CD4-positive, alpha-beta T cell treated with Interleukin-2 at 100 ng/mL for 4 hours (primary cell): ENCODE results near the gene RPP38.

Source experiments
- DNase-seq: peaks from one replicate; pipeline ENCODE4 v3.0.0-alpha.2; 2020; ENCODE audit warnings: low spot score

The RPP38 gene

DNA sequence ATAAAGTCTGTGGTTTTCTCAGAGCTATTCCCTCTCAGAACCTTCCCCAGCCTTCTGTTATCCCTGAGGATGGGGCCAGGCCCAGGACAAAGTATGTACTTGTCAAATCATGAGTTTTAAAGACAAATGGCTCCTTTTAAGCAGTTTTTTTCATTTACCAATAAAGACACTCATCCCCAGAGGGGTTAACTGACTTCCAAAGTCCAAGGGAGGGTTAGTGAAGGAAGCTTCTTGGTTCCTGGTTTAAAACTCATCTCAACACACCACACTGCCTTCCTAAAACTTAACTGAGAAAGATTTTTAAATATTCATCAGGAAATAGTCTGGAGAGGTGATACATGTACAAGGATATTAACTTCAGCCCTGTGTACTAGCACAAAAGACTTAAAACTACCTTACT, 55.4 kb downstream of the RPP38 start:
- DNase-seq, result no peak
